Hepatocyte (in vitro differentiated cells): ENCODE results near the gene TTC34.

ENCODE experiments used
- CTCF ChIP-seq: fragments of 200-600 bp; sonication (generic); IDR thresholded peaks from 2 replicates; pipeline ENCODE4 v1.5.1; 2016; ENCODE audit warnings: antibody characterized with exemption, mild to moderate bottlenecking; ENCODE audit not compliant: poor library complexity
- EZH2 ChIP-seq: fragments of 200-600 bp; sonication (generic); IDR thresholded peaks from 2 replicates; pipeline ENCODE4 v1.6.1; 2016; ENCODE audit warnings: antibody characterized with exemption, mild to moderate bottlenecking, borderline replicate concordance
- EZH2phosphoT487 ChIP-seq: fragments of 200-600 bp; sonication (generic); IDR thresholded peaks from one replicate; pipeline ENCODE4 v1.6.1; 2018; ENCODE audit warnings: antibody characterized with exemption, mild to moderate bottlenecking, low read depth, moderate library complexity; ENCODE audit not compliant: unreplicated experiment, severe bottlenecking

- TF ChIP-seq EZH2phosphoT487: no peak
- TF ChIP-seq EZH2: no peak
- TF ChIP-seq CTCF: no peak
Measured at GRCh38 chr1:2598329-2598931, 203.1 kb downstream of the TTC34 start.
